ENCODE measurements around the gene MAP1A. TPM values are rescaled to one million over a fixed set of nuclear protein-coding genes. Genes with fewer than 3 reads are reported as not detected.

Gene MAP1A
- total RNA-seq, 1 experiment from 2014 or later, result 2.5 TPM

DNA sequence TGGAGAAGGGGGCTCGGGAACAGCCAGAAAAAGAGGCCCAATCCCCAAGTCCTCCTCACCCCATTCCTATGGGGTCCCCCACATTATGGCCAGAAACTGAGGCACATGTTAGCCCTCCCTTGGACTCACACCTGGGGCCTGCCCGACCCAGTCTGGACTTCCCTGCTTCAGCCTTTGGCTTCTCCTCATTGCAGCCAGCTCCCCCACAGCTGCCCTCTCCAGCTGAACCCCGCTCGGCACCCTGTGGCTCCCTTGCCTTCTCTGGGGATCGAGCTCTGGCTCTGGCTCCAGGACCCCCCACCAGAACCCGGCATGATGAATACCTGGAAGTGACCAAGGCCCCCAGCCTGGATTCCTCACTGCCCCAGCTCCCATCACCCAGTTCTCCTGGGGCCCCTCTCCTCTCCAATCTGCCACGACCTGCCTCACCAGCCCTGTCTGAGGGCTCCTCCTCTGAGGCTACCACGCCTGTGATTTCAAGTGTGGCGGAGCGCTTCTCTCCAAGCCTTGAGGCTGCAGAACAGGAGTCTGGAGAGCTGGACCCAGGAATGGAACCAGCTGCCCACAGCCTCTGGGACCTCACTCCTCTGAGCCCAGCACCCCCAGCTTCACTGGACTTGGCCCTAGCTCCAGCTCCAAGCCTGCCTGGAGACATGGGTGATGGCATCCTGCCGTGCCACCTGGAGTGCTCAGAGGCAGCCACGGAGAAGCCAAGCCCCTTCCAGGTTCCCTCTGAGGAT is 10.6 kb downstream of the MAP1A start:
- no peak overlapping the region for H2BK12ac ChIP-seq (ENCODE audit: insufficient read length, low read depth, low read length)
- TF ChIP-seq CTCF (conservative IDR thresholded peaks at IDR 0.05), result no peak
- DNase-seq, result no peak
- no peak overlapping the region for H3K4me2 ChIP-seq (ENCODE audit: insufficient read depth, insufficient read length, low read length)
- no CpG with 5 or more reads among the region's 12 CpGs for WGBS (ENCODE audit: extremely low coverage, insufficient read length, low lambda C conversion rate)
- H3K14ac ChIP-seq (ENCODE audit: insufficient read depth, low read length), result peak overlapping the region; percentile 41; the same call in 1 of the 2 replicates
- no peak overlapping the region for H2BK120ac ChIP-seq (ENCODE audit: low read depth, low read length, poor library complexity, severe bottlenecking)
- no peak overlapping the region for H4K91ac ChIP-seq (ENCODE audit: insufficient read length, low read depth, low read length)
- Mint-ChIP-seq H3K4me1 (peaks cover 20 to 29% of the 10 kb centered on the region in 2 experiments), H3K4me3 (no peak overlapping the region), H3K9me3 (no peaks in the 10 kb centered on the region; a peak in 1 of 5 replicates), H3K36me3 (ENCODE audit: insufficient read depth in 1 of 3, low read depth in 3 of 3) (peaks cover 0 to 4% (median 0%) of the 10 kb centered on the region in 3 experiments; a peak in 1 of 7 replicates), H3K27ac (peak overlapping the region in 1 of 3 experiments; percentile 23; a peak in 1 of 7 replicates), H3K27me3 (ENCODE audit: low read depth) (peaks cover 32% of the 10 kb centered on the region)
- H3K4me1 ChIP-seq (ENCODE audit: insufficient read depth, low read length), result peaks cover 8% of the 10 kb centered on the region; the same call in 1 of the 2 replicates
- no peak overlapping the region for H2AK5ac ChIP-seq (ENCODE audit: insufficient read length, low read length)
- no peaks in the 10 kb centered on the region for H3K23me2 ChIP-seq (ENCODE audit: insufficient read length, low read depth, low read length, poor library complexity, severe bottlenecking)
- H3K23ac ChIP-seq (ENCODE audit: insufficient read length, low read depth, low read length), result no peak overlapping the region
- no peak overlapping the region for H2AFZ ChIP-seq (ENCODE audit: low read length)
- H3T11ph ChIP-seq (ENCODE audit: low read length), result no peak overlapping the region
- H4K20me1 ChIP-seq (ENCODE audit: control insufficient read depth, insufficient read depth, insufficient read length), result no peaks in the 10 kb centered on the region
- H2BK15ac ChIP-seq (ENCODE audit: low read depth, low read length), result no peak overlapping the region
- no peaks in the 10 kb centered on the region for H3K79me2 ChIP-seq (ENCODE audit: insufficient read depth, low read length)
- no peak overlapping the region for H3K27ac ChIP-seq (ENCODE audit: insufficient read length, low read depth, low read length)
- H2BK20ac ChIP-seq (ENCODE audit: low read depth, low read length, poor library complexity, severe bottlenecking), result no peak overlapping the region
- H3K56ac ChIP-seq (ENCODE audit: insufficient read length, low read depth, low read length), result no peak overlapping the region
- no peak overlapping the region for H2BK5ac ChIP-seq (ENCODE audit: insufficient read length, low read length)
- no peak overlapping the region for H3K9ac ChIP-seq (ENCODE audit: extremely low read depth, insufficient read length, low read length)
- H3K4ac ChIP-seq (ENCODE audit: low read depth, low read length), result no peak overlapping the region
- no peak overlapping the region for H4K5ac ChIP-seq (ENCODE audit: insufficient read length, low read depth, low read length)
- no peaks in the 10 kb centered on the region for H3K9me3 ChIP-seq (ENCODE audit: control insufficient read depth, low read depth, low read length)
- no peaks in the 10 kb centered on the region for H3K27me3 ChIP-seq (ENCODE audit: insufficient read depth, low read length)
- H3K79me1 ChIP-seq (ENCODE audit: insufficient read depth, low read depth, low read length, poor library complexity, severe bottlenecking), result no peaks in the 10 kb centered on the region
- no peak overlapping the region for H3K18ac ChIP-seq (ENCODE audit: insufficient read length, low read depth, low read length)
- H4K8ac ChIP-seq (replicated peaks; ENCODE audit: insufficient read length, low read depth, low read length), result no peak overlapping the region
